GM19324 (cell line): Measurements from ENCODE around the gene ZNF506.
"Not testable (repeated sequence)": the region's sequence is repeated elsewhere in the genome, so short reads cannot be mapped to it uniquely, and the experiment has no call there.

Experiments used
- ATAC-seq: cut with Tn5 transposase; IDR thresholded peaks from one replicate; pipeline ENCODE4 v1.9.1; 2021; ENCODE audit warnings: mild to moderate bottlenecking, moderate library complexity; ENCODE audit not compliant: unreplicated experiment, low FRiP score

The ZNF506 gene

DNA sequence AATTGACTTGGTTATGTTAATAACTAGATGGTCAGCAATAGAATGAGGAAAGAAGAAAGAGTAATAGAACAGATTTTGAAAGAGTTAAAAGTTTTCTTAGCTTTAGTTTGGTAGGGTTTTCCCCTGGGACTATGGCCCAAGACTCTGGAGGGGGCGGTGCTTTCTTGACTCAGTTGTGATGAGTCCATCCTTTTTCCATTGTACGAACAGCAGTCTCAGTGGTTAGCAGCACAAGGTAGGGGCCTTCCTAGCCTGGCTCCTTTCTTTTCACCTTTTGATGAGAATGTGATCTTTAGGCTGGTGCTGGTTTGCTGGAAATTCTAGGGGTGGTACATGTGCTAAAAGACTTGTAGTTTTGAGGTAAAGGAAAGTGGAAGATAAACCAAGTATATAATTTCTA lies 38.8 kb downstream of the ZNF506 start:
- ATAC-seq = no peak

DNA sequence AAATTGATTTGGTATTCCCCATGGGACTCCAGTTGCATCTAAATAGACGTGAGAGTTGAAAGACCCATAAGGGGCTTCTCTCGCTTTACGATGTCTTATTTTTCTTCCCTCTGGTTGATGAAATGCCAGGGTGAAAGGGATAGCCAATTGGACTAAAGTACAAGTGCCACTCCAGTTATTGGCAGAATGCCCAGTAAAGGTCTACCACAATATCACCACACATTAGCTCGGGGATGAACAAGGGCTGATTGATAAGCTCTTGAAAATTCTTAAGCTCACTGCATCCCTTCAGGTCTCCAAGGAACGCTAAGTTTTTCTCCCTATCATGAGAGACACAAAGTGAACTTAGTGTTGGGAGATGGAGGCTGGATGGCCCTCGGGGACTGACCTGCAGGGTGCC lies 39.8 kb downstream of the ZNF506 start:
- not testable (repeated sequence) for ATAC-seq

DNA sequence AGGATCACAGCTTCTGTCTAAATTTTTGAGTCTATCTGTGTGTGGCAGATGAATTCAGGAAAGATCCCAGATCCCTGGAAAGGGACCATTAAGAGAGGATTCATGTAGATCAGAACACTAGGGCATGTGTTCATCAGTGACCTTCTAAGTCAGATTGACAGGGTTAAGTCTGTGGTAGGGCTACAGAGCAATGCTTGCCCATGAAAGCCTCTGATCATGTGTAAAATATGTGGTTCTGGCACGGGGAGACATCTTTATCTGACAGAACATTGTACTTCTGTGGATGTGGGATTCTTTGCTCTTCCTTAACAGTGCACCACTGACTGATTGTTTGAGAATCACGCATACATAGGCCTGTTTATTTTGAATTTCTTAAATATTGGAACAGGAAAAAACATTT lies 42.9 kb downstream of the ZNF506 start:
- ATAC-seq = no peak

DNA sequence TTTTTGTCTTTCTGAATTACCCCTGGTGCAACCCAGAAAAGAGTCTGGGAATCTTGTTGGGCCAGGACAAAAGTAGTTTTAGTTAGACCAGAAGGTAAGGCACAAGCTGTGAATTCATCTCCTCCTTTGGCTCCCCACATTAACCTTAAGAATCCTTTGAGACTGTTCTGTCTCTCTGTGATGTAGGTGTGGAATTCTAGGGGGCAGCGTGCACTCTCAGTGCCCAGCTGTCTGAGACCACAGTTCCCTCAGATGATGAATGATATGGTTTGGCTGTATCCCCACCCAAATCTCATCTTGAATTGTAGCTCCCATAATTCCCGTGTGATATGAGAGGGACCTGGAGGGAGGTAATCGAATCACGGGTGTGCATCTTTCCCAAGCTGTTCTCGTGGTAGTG lies 43.9 kb downstream of the ZNF506 start:
- no peak for ATAC-seq

DNA sequence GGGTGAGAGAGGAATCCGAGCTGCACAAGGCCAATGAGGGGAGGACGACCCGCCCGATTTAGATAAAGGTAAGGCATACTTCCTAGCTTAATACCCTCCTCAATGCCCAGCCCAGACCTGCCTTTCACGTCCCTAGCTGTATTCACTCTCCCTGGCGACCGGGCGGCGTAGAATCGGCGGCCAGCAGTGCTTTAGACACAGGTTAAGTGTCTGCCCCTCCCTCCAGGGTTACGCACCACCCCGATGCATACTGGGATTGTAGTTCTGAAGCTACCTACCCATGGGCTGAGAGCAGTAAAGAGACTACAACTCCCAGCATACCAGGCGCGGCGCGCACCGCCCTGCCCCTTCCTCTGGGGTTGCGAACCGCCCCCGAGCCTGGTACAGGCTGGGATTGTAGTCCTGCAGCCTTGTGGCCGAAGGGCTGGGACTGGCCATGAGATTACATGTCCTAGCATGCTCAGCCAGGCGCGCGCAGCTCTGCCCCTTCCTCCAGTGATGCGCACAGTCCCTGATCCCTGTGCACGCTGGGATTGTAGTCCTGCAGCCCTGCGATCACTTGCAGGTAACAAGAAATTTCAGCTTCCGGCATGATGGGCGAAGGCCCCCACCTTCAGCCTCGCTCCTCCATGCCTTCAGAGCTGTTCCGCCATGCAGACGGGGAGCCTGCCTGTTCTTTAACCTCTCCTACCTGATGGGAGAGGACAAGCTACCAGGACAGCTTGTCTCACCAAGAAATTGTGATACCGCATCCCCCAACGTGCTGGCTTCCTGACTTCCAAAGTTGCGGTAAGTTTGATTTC lies 45.1 kb downstream of the ZNF506 start:
- peak; percentile 98 for ATAC-seq

DNA sequence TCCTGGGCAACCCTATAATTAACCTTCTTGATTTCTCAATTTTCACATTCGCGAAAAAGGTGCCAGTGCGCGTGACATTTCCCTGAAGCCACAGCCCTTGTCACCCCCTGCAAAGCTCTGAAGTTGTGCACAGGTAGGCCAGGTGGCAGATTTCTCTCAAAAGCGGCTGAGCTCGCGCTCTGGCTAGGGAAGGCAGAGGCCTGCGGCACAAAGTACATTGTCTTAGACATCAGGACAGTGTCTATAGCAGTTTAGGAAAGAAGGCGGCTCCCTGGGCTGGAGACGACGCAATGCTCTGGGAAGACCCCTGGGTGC lies 45.7 kb downstream of the ZNF506 start:
- peak; percentile 27 for ATAC-seq

DNA sequence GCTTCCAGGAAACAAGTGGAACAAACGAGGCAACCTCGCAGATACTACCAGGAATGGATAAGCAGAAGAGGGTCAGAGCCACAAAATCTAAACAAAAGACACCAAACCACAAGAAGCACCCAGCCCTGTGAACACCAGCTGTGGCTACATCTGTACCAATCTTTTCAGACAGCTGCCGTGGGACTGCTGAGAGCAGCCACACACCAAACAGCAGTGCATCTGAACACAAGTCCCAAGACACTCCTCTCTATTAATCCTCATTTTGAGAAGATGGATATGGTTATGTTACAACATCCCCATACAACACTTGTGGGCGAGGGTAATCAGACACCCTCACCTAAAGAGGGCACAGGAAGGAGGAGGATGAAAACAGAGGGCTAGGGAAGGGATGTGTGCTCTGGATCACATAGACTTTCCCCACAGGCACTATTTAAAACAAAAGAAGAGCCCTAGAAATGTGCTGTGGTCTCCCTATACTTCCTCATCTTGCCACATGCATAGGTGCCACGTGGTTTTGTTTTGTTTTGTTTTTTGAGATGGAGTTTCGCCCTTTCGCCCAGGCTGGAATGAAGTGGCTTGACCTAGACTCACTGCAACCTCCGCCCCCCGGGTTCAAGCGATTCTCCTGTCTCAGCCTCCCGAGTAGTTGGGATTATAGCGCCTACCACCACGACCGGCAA lies 47.1 kb downstream of the ZNF506 start:
- no peak for ATAC-seq

DNA sequence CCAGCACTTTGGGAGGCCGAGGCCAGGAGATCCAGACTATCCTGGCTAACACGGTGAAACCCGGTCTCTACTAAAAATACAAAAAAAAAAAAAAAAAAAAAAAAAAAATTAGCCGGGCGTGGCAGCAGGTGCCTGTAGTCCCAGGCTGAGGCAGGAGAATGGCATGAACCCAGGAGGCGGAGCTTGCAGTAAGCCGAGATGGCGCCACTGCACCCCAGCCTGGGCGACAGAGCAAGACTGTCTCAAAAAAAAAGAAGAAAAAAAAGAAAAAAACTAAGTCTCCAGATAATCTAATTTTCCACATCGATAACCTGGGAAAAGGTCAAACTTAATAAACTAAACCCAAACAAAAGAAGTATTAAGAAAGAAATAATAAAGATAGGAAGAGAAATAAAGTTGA lies 49.6 kb downstream of the ZNF506 start:
- not testable (repeated sequence) for ATAC-seq

DNA sequence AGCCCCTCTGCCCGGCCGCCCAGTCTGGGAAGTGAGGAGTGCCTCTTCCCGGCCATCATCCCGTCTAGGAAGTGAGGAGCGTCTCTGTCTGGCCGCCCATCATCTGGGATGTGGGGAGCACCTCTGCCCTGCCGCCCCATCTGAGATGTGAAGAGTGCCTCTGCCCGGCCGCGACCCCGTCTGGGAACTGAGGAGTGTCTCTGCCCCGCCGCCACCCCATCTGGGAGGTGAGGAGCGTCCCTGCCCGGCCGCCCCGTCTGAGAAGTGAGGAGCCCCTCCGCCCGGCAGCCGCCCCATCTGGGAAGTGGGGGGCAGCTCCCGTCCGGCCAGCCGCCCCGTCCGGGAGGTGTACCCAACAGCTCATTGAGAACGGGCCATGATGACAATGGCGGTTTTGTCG lies 51.6 kb downstream of the ZNF506 start:
- not testable (repeated sequence) for ATAC-seq

DNA sequence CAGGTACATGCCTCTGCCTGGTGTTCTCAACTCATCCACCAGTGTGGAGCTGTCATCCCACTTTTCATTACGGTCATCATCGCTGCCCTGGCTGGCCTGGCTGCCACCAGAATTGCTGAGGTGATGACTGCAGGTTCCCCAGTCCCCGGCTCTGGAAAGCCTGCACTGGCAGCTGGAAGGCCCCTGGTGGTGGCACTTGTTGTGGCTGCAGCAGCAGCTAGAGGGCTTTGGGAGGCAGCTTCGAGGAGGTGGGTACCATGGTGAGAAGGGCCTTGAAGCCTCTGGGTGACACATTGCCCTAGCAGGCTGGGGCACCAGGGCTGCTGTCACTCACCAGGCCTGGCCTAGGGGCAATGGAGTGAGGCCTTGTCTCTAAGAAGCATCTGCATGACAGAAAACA lies 63.4 kb downstream of the ZNF506 start:
- no peak for ATAC-seq

DNA sequence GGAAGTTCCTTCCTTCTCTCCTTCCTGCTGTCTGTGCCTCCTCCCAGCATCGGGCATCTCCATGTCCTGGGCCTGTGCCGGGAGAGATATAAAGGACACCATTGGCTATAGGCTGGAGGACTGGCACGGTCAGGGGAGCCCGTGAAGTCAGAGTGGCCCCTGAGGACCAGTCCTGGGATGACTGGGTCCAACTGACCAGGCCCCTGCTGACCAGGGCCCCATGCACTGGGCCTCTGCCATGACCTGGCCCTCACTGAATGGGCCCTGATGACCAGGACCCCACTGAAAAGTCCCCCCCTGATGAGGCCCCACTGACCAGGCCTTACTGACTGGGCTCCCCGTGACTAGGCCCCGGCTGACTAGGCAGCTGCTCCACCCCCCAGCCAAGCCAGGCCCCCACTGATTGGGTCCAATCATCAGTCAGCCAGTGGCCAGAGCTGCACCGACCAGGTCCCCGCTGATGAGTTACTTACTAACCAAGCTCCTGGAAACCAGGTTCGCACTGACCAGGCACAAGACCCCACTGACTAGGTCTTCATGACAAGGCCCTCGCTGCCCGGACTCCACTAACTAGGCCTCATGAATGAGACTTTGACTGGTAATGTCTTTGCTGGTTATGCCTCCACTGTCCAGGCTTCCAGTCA lies 68.7 kb downstream of the ZNF506 start:
- ATAC-seq = no peak

DNA sequence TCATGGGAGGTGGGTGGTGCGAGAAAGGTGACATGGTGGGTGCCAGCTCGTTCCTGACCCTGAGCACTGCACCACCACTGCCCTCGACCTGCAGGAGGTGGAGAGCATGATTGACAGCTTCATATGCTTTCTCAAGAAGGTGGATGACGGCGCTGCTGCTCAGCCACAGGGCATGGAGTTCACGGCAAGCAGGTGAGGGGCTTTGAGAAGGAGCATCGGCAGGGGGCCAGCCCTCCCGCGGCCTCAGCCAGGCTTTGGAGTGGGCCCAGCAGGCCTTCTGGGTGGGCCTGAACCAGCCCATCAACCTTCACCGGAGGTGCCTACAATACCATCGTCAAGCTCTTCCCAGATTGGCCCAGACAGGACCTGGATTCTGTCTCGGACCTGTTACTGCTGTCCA lies 69.7 kb downstream of the ZNF506 start:
- ATAC-seq = no peak

DNA sequence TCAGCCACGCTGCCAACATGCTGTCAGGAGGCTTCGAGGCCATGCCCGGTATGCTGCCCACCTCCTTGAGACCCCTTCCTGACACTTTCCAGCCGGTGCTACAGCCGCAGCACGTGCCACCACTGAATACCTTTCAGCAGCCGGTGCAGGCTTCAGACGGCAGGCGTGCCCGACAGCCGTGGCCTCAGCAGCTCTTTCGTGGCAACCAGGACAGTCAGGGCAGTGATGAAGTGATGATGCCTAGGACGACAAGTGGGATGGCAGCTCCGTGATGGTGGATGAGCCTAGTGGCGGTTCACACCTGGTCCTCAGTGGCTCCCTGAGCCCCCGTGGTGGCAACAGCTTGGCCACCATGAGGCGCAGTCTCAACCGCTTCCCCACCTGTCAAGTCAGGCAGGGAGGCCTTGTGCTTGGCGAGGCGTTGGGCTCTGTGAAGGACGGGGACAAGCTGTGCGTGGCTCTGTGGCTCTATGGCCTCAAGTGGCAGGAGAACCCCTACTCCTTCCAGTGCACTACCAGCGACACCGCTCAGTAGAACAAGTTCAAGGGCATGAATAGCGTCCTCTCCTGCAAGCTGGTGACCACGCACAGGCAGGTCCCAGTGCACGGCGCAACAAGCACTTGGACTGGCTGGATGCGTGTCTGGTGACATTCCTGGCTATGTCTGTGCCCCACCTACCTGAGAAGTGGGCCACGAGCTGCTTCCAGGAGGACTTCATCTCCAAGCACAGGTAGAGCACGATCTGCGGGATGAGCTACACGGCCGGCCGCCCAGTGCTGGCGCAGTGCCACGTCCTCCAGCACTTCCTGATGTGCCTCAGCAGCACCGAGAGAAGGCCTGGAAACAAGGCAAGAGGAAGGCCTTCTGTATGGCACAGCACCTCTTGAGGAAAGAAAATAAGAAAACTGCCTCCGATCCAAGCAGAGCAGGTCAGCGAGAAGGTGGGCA lies 70.4 kb downstream of the ZNF506 start:
- ATAC-seq = no peak

DNA sequence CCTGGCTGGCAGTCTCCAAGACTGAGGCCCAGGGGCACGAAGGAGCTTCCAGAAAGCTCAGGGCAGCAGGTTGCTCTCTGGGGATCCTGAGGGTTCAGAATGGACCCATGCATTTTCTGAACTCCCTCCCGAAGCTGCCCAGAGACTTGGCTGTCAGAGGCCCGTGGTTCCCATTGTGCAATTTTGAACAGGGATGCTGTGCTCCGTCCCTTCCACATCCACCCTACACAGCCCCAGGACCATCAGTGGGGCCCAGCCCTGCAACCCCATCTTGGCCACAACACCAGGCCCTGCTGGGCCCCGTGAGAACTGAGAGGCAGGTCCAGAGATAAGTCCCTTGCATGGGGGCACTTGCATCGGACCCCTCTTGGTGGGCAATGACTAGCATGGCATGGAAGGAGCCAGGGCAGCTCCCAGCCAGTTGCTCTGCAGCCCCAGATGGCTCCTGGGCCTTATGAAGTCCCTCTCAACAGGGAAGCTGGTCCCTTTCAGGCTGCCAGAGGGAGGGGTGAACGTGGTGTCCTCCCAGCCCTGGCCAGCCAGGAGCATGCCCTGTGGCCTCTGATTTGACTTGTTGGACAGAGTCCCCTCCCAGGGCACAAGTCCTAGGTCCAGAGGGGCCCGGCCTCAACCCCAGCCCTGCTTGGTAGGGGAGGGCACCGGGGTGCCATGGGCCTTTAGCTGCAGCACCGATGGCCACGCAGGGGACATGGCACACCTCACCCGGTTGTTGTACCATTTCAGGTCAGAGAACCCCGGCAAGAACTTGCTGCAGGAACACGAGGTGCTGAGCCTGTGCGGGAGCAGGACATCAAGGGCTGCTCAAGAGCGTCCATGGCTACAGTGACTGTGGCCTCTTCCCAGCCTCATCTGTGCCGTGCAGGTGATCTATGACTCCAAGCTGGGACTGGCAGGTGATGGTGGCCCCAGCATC lies 71.4 kb downstream of the ZNF506 start:
- ATAC-seq = no peak

DNA sequence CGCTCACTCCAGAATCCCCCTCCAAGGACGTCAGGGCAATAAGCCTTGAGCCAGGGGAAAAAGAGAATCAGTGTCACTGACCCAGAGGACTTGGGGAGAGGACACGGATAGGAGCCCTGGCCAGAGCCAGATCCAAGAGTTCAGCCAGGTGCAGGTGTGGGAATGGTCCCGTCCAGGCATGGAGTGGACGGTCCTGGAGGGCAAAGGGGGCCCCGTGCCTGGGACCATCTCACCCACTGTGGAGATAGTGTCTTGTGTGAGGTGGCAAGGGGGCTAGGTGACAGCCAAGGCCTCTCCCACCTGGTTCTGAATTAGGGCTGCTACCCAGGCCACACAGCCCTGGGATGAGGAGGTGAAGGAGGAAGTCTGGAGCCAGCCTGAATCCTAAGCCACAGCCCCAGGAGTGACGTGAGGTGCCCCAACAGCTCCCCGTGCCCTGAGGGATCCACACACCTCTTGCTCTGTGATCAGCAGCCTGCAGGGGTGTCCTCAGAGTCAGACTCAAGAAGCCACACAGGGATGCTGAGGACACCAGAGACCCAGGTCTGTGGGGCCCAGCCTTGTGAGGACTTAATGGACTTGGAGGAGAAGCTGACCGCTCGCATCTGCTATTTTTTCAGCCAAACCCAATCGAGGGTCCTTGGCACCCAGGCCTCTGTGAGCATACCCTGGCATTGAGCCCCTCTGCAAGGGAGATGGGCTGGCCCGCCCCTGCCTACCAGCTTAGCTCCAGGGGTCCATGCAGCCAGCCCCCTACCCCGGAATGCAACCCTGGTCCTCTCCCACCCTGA lies 72.2 kb downstream of the ZNF506 start:
- no peak for ATAC-seq

DNA sequence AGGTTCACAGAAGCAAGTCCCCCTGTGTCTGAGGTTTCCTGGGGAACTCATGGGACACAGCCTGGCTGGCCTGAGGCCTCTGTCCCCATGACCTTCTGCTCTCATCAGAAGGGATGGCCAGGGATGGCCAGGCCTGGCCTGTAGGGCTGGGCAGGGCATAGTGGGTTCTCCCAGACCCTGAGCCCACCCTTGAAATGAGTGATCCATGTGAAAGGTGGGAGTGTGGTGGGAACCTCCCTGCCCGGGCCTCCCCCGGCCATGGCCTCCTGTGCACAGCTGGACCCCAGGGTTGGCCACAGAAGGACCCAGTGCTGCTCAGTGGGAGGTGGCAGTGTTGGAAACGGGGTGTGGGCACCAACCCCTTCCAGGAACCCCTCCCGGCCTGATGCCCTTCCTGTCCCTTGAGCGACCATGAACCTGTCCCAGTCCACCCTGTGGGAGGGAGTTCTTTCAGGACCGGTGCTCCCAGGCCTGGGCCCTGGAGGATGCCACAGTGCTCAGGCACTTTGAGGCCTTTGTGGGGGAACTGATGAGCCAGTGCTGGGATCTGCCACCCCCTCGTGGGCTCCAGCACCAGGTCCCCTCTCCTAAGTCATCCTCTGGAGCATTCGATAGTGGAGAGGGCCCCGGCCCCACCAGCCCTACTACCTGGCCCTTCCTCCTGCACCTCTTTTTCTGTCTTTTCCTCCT lies 73.2 kb downstream of the ZNF506 start:
- no peak for ATAC-seq

DNA sequence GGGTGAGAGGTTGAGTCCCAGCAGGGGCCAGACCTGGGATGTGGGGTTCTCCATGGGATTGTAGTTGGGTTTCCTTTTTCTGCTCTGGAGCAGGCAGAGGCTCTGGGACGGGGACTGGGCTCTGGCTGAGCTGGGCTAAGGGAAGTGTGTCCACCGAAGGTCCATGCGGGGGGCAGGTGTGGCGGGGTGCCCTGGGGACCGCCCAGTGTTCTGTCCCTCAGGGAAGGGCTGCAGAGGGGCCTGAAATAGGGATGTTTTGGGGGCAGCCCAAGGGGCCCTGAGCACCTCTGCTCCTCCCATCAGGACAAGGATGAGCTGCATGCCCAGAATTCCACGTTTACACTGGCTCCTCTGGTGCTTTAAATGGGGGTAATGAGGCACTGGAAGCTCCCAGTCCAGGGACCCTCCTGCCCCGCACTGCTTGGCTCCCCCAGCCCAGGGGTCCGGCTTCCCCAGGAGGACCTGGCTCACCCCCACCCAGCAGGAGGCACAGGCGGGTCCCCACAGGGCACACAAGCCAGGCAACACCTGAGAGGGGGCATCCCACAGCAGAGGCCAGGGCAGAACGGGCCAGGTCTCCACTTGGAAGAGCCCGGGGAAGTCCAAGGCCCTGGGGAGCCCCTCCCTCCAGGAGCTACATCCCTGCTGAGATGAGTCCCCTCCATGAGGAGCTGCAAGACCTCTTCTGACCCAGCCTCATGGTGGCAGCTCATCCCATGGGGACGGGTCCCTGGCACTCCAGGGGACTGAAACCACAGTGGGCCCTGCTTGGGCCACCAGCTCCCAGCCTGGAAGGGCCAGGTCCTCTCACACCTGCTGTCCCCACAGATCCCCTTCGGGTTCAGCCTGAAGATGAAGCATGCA lies 74.0 kb downstream of the ZNF506 start:
- ATAC-seq = no peak
